GM18867 (cell line): ENCODE data around the gene AGL.
"Not testable (repeated sequence)": the region's sequence is repeated elsewhere in the genome, so short reads cannot be mapped to it uniquely, and the experiment has no call there.

Experiments used
- ATAC-seq: cut with Tn5 transposase; IDR thresholded peaks from one replicate; pipeline ENCODE4 v1.9.1; 2021; ENCODE audit warnings: mild to moderate bottlenecking, moderate library complexity; ENCODE audit not compliant: unreplicated experiment

AGL gene

DNA sequence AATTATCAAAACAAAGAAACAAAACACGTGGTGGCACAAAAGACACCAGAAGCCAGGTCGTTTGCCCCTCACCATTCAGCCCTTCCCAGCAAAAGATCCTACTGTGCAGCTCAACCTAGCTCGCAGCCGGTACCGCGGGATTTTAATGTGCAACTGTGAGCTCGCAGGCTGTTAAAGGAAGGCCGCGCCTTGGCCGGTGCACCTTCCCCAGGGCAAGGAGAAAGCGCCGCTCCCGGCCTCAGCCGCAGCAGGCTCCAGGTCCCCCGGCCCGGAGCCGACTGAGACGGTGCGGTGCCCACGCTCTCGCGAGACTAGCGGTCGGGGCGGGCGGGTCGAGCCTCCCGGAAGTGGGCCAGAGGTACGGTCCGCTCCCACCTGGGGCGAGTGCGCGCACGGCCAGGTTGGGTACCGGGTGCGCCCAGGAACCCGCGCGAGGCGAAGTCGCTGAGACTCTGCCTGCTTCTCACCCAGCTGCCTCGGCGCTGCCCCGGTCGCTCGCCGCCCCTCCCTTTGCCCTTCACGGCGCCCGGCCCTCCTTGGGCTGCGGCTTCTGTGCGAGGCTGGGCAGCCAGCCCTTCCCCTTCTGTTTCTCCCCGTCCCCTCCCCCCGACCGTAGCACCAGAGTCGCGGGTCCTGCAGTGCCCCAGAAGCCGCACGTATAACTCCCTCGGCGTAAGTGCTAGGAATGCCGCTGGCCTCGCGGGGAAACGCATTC, at the start of gene AGL:
TSS of gene AGL (plus strand) at position 618 of the 715 bp plus-strand sequence. CDS start 682 bp downstream, outside the sequence.
- peak; percentile 99 for ATAC-seq

DNA sequence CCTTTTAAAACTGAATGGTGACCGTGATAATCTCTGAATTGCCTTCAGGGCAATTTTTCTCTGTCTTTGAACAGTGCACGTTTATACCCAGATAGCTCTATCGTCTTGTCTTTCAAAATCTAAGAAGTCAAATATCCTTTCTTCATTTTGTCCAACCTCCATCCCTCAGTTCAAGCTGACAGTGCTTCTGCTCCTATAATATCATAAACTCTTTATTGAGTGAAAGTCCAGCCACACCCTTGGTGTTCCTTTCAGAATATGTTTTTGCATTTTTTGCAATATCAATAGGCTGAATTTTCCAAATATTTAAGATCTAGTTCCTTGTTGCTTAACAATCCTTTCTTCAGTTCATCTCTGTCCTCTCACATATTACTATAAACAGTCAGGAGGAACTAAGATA, 48.6 kb upstream of the AGL start:
- ATAC-seq: no peak

DNA sequence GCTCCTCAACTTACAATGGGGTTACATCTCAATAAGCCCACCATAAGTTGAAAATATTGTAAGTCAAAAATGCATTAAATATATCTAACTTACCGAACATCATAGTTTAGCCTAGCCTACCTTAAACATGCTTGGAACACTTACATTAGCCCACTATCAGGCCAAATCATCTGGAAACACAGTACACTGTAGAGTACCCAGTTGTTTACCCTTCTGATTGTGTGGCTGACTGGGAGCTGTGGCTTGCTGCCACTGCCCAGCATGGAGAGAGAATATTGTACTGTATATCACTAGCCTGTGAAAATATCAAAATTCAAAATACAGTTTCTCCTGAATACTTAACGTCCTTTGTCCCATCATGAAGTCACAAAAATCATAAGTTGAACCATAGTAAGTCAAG, 43.3 kb upstream of the AGL start:
- no peak for ATAC-seq

DNA sequence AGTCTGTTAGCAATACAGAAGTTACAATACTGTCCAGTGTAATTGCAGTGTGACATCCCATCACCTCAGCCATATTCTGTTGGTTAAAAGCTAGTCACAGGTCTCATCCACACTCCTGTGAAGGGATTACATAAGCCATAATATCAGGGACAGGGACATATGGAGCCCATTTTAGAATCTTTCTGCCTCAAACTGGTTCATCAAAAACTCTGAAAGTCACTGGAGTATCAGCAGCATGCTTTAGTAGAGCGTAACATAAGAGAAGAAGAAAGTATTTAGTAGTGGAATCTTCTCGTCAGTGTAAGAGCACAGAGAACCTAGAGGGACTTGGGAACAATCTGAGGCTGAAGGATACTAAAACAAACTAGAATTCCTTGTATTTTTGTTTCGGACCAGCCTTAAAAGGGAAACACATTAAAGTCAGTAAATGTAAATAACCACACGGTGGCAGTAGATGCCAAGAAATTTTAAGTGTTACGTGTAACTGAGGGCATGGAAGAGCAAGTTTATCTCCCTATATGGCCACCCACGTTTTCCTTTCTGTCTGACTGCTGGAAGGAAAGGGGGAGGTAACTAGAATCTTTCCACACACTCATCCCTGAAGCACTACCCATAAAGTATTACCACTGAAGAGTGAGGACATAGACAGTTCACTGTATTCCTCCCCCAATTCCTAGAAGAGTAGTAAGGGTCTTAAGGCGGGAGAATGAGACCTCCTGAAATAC, 41.6 kb upstream of the AGL start:
- ATAC-seq: peak; percentile 94

DNA sequence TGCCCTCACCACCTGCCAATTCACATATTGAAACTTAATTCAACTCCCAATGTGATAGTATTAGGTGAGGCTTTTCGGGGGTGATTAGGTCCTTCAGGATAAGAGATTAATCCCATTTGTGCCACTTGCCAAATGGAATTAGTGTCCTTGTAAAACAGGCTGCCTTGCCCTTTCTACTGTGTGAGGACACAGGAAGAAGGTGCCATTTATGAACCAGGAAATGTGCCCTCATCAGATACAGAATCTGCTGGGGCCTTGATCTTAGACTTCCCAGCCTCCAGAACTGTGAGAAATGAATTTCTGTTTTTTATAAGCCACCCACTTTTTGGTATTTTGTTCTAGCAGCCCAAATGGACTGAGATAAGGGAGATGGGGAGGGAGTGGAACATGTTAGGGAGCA, 39.1 kb upstream of the AGL start:
- ATAC-seq: no peak

DNA sequence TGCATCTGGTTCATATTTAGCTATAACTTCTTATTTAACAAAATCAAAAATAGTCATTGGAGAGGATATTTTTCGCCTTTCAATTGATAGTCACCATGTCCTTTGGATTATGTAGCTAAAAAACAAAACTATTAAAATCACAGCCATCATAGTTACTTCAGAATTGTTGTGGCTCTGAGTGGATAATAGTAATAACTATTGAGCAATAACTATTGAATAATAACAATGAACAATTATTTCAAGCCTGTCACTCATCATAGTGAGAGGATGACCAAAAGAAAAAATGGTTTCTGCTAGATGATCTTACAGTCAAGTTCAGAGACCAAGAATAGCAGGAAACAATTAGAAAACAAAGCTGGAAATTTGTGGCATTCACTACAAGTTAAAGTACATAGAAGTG, 38.4 kb upstream of the AGL start:
- no peak for ATAC-seq

DNA sequence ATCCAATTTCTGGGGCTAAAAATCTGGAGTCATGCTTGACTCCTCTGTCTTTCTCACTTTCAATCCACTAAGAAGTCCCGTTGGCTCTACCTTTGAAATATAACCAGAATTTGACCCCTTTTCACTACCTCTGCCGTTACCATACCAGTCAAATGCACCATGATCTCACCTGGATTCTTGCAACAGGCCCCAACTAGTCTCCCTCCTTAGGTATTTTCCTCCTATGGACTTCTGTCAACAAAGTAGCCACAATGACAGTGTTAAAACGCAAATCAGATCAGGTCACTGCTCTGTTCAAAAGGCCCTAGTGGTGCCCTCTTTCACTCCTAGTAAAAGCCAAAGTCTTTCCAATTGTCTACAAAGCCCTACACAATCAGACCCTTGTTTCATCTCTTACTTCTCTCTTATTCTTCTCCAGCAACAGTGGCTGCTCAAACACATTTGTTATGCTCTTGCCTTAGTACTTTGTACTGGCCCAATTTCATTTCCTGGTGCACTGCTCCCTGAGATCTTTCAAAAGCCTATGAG, 35.7 kb upstream of the AGL start:
- no peak for ATAC-seq

DNA sequence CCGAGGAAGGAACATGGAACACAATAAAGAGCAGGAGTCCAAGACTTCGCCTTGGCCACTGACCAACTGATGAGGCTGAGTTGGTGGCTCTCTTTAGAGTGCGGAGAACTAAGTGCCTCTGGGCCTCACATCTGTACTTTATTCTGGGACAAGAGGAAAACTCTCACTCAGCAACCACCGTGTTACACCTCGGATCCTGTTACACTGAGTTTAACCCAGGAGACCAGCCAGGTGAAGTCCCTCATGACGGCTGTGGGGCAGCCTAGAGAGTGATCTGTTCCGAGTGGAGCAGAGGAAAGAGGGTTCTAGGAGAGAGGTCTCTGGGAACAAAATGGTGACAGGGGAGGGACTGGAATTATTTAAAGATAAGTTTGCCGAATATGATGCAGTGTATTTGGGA, 33.5 kb upstream of the AGL start:
- ATAC-seq: no peak

DNA sequence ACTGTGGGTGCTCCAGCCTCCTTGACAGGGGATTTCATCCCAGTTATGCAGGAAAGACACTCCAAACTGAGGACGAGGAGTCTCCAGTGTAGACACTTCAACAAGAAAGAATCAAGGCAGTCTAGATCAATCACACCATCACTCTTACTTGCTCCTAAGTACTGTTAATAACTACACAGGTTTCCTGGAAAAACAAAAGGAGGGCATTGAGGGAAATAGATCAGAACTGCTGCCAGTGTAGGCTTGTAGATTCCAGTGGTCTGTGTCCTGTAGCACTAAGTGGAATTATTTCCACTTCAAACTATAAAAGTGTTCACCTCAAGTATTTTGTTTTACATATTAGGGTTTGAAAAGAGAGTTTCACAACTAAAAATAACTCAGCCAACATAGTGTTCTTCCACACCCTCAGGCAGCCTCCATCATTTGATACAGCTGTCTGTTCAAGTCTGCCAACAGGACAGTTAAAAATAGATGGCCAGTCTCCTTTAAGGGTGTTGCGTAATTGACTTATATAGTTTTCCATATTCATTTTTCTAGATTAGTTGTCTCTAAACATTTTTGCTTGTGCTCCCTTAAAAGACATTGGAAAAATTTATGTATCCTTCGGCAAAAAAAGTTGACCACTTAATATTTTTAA, 32.0 kb upstream of the AGL start:
- no peak for ATAC-seq

DNA sequence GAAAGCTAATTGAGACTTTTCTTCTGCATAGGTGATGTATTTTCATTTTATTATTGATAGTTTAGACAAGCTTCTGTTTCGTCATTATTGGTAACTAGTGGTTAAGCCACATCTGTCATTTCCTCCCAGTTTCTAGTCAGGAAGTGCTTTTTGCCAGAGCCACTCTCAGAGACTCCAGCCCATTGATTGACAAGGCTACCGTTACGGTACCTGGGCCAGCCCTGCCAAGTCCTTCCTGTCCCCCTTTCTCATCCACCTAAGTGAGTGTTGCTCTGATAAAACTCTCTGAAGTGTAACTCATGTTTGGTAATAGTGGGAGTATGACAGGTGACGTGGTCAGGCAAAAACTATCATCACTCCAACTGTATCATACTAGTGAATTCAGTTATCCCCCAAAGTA, 29.6 kb upstream of the AGL start:
- ATAC-seq: peak; percentile 87

DNA sequence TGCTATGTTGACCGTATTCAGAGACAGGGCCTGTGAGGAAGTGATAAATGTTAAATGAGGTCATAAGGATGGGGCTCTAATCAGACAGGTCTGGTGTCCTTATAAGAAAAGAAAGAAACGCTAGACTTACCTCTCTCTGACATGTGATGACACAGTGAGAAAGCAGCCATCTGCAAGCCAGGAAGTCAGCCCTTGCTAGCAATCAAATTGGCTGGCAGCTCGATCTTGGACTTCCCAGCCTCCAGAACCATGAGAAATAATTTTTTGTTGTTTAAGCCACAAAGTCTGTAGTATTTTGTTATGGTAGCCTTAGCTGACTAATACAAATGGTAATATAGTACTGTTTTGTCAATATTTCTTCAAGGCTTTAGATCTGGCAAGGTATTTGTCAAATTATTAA, 25.1 kb upstream of the AGL start:
- ATAC-seq: no peak

DNA sequence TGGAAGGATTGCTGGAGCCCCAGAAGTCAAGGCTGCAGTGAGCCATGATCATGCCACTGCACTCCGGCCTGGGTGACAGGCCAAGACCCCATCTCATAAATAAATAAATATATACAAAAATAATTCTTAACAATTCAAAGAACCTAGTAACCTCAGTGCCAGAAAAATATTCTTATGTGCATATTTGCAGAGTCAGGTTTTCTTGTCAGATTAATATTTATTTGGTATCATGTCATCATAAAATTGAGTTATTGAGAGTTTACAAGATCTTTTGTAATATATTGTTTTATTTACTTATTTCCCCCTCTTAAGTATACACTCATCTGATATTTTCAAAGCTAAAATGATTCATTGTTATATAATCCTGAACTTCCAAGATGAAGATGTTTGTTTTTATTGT, 24.5 kb upstream of the AGL start:
- no peak for ATAC-seq

DNA sequence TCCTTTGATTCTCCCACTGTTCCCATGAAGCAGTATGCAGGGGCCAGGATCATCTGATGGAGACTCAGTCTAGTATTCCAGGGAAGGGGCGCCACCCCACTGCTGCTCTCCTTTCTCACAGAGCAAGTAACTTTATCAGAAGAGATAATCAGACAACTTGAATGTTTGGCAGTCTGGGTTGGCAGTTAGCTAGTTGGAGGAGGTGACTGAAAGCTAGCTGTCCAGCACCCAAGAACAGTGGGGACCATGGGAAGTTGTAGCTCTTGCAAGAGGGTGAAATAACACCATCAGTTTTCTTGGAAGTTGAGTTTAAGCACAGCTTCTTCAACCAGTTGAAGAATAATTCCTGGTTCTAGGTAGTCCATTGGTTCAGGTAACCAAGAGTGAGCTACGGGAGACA, 22.2 kb upstream of the AGL start:
- no peak for ATAC-seq

DNA sequence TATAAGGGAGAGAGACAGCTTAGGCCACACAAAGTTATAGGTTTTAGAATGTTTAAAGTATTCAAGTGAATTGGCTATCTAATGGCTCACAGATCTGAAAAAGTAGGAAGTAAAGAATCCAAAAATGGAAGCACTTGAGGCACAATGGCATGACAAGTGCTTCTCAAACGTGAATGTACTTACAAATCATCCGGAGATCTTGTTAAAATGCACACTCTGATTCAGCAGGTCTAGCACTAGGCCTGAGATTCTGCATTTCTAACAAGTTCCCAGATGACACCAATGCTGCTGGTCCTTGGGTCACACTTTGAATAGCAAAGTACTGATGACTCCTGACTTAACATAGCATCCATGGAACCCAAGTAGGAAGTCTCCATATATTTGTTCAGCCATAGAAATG, 20.9 kb upstream of the AGL start:
- no peak for ATAC-seq

DNA sequence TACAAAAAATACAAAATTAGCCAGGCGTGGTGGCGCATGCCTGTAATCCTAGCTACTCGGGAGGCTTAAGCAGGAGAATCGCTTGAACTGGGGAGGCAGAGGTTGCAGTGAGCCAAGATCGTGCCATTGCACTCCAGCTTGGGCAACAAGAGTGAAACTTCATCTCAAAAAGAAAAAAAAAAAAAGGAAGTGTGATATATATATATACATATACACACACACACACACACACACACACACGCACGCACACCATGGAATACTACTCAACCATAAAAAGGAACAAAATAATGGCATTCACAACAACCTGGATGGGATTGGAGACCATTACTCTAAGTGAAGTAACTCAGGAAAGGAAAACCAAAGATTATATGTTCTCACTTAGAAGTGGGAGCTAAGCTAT, 16.2 kb upstream of the AGL start:
- not testable (repeated sequence) for ATAC-seq

DNA sequence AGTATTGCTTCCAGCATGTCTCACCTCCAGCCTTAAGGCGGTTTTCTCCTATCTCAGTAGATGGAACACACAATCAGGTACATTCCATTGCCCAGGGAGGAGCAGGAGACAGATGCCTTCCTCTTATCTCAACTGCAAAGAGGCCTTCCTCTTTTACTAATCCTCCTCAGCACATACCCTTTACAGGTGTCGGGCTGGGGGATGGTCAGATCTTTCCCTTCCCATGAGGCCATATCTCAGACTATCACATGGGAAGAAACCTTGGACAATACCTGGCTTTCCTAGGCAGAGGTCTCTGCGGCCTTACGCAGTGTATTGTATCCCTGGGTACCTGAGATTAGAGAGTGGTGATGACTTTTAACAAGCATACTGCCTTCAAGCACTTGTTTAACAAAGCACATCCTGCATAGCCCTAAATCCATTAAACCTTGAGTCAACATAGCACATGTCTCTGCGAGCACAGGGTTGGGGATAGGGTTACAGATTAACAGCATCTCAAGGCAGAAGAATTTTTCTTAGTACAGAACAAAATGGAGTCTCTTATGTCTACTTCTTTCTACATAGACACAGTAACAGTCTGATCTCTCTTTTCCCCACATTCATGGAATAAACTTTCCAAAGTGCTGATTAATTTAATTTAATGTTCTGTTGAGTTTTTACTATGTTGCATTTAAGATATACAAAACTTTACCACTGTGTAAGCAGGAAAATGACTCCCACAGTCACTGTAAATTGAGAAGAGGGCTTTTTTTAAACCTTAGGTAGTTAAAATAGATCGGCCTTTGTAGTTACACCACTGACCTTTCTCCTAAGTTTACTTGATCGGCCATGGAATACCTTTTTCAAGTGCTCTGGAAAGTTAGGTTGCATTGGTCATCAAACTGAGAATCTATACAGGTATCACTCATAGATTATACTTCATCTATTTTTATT, 13.7 kb upstream of the AGL start:
- ATAC-seq: not testable (repeated sequence)

DNA sequence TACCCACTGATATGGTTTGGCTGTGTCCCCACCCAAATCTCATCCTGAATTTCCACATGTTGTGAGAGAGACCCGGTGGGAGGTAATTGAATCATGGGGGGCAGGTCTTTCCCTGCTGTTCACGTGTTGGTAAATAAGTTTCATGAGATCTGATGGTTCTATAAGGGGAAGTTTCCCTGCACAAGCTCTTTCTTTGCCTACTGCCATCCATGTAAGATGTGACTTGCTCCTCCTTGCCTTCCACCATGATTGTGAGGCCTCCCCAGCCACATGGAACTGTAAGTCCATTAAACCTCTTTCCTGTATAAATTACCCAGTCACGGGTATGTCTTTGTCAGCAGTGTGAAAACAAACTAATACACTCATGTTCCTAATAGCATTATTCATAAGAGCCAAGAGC, 9.8 kb upstream of the AGL start:
- ATAC-seq: not testable (repeated sequence)

DNA sequence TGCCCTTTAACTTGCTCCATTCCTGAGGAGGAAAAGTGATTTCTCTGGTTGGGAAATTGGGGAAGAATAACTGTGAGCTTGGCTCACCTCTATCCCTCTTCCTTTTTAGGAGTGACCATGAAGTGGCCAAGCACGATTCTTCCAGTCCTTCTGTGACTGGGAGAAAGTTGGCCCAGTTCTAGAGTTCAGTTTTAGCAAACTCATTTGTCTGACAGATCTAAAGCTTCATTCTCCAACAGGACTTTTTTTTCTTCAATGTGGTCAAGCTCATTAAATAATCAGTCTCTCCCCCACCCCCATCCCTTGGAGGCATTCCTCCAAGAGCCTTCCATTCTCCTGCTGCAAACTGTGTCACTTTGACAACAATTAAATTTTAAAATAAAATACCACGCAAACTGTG, 6.4 kb upstream of the AGL start:
- ATAC-seq: no peak

DNA sequence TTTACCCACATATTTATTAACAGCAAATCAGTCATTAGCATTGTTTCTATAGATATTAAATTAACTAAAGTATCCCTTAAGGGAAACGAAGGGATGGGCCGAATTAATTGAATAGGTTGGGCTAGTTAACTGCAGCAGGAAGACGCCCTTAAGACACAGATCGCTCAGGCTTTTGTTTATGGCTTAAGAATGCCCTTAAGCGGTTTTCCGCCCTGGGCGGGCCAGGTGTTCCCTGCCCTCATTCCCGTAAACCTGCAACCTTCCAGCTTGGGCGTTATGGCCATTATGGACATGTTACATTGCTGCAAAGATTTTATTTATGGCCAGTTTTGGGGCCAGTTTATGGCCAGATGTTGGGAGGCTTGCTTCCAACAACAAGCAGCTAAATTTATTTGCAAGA, 5.0 kb upstream of the AGL start:
- ATAC-seq: not testable (repeated sequence)

DNA sequence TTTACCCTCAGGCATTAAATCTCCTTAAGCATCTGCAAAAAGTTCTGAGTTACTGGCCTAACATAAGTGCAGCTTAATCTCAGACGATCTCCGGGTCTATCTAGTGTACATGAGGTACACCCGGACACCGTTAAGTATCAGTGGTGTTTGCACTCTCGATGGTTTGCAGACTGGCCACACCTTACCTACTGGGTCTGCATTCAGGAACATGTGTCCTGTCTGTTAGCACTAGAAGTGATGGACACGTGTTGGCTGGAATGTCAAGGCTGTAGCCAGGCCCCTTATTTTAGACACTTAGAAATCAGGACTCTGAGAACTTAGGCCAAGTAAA, 783 bp upstream of the AGL start:
- peak; percentile 7 for ATAC-seq
